ENCODE data around the gene EDAR. TPM values are rescaled to one million over a fixed set of nuclear protein-coding genes. Genes with fewer than 3 reads are reported as not detected.

EDAR gene
- total RNA-seq, 4 donors from 2014 or later = not detected

DNA sequence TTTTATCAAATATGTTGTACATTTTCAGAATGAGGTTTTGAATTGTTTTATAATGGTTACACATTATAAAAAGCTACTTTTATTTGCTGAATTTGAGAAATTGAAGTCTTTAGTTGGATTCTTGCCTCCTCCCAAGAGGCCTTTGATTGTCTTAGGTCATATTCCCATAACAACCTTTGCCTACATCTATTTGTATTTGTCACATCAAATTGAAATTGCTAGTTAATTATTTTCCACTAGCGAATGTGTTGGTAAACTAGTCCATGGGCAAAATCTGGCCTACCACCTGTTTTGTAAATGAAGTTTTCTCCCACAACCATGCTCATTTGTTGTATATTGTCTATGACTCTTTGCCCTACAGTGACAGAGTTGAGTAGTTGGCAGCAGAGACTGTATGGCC is 142.0 kb downstream of the EDAR start:
- TF ChIP-seq, protein P1, sequence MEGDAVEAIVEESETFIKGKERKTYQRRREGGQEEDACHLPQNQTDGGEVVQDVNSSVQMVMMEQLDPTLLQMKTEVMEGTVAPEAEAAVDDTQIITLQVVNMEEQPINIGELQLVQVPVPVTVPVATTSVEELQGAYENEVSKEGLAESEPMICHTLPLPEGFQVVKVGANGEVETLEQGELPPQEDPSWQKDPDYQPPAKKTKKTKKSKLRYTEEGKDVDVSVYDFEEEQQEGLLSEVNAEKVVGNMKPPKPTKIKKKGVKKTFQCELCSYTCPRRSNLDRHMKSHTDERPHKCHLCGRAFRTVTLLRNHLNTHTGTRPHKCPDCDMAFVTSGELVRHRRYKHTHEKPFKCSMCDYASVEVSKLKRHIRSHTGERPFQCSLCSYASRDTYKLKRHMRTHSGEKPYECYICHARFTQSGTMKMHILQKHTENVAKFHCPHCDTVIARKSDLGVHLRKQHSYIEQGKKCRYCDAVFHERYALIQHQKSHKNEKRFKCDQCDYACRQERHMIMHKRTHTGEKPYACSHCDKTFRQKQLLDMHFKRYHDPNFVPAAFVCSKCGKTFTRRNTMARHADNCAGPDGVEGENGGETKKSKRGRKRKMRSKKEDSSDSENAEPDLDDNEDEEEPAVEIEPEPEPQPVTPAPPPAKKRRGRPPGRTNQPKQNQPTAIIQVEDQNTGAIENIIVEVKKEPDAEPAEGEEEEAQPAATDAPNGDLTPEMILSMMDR (IDR thresholded peaks at IDR 0.05; ENCODE audit: low read depth) = no peak

DNA sequence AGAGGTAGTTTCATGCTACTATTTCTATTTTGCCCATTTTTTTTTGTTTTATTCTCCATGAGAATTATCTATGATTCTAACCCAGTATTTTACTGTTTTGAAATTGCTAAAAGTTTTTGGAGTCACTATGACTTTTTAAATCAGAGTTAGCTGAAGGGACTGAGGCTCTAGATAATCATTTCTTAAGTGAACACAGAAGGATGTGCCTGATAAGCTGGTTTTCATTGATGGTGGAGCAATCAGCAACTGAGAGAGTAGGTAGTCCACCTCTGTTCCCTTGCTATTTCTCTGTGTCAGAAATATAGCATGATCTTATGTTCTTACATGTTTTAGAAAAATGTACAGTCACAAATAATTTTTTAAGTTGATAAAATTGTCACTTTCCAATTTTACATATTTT is 143.1 kb downstream of the EDAR start:
- TF ChIP-seq, protein P1 (IDR thresholded peaks at IDR 0.05; ENCODE audit: low read depth) = no peak

Small RNAs within 50 kb of the gene (small RNA-seq; reads per million reads assigned to genes)
- gene AC073415.1 = not detected

Other genes with a start within 250 kb of the EDAR start
- gene CCDC138, start 202.4 kb downstream of the EDAR start, total RNA-seq = 1 to 10 TPM; 1.9 to 4.6 (median 2.9) TPM
- 1 to 10 TPM; 5.3 to 10.0 (median 8.0) TPM for gene SH3RF3, start 140.0 kb upstream of the EDAR start, total RNA-seq

Measured in subcutaneous adipose tissue (tissue), 4 donors.